ENCODE measurements around the gene TSTD1.
"Not testable (repeated sequence)": the region's sequence is repeated elsewhere in the genome, so short reads cannot be mapped to it uniquely, and the experiment has no call there.

Gene TSTD1

DNA sequence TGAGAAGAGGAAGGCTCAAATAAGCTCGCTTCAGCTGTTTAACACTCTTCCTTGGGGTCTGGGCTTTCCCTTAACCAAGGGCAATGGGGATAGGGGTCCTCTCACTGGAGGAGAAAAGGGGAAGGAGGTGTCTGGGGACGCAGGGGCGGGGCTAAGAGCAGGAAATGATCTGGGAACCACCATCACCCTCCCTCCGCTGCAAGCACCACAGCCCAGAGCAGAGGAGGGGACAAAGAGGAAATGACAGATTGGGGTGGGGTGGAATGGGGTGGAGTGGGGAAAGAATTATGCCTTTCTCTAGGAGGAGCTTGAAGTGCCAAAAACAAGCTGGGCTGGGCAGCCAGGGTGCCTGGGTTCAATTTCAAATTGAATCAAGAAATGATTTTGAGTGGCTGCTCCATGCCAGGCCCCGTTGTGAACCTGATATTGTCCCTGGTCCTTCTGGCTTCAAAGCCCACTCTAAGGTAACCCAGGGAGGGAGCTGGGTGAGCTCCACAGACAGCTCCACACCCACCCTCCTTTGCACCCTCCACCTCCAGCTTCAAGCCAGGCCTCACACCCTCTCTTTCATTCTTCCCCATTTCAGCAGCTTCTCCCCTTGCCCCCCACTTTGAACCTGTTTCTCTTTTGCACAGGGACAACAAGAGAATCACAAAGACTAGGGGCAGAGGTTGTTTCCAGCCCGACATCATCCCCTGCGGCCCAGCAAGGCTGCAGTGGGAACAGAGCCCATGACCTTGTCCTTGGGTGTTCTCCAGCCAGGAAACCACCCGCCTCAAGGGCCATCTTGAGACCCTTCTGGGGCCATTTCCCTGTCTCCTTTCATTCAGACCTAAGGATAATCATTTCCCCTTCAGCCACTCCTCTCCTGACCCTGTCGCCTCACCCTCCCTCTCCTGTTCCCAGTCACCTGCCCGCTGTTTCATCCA is 29.8 kb upstream of the TSTD1 start:
- peak; percentile 51 for DNase-seq (ENCODE audit: low spot score)

- no peak for DNase-seq (ENCODE audit: low spot score)
These were observed 27.9 kb upstream of the TSTD1 start for GRCh38 chr1:161066694-161067093.

DNA sequence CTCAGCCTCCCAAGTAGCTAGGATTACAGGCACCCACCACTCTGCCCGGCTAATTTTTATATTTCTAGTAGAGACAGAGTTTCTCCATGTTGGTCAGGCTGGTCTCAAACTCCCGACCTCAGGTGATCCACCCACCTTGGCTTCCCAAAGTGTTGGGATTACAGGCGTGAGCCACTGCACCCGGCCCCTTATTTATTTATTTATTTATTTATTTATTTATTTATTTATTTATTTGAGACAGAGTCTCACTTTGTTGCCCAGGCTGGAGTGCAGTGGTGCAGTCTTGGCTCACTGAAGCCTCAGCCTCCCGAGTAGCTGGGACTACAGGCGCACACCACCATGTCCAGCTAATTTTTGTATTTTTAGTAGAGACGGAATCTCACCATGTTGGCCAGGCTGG is 26.9 kb upstream of the TSTD1 start:
- not testable (repeated sequence) for DNase-seq (ENCODE audit: low spot score)

GRCh38 chr1:161063936-161064335 is 25.2 kb upstream of the TSTD1 start:
- DNase-seq (ENCODE audit: low spot score), result not testable (repeated sequence)

- no peak for DNase-seq (ENCODE audit: low spot score)
These were observed 22.7 kb upstream of the TSTD1 start for GRCh38 chr1:161061419-161061818.

DNA sequence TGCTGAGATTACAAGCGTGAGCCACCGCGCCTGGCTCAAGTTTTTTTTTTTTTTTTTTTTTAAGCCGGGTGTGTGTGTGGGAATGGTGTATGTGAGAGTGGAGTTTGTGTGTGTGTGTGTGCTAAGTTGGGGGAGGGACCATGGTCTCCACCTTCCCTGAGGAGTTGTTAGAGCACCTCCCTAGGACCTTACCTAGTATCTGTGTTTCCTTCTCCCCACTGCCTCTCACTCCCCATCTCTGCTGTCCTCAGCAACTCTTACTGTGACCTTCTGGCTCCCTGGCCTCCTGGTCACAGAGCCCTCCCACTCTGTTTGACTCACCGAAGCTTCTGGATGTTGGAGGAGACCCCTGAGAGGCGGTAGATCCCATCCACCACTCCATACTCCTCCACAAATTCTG is 20.5 kb upstream of the TSTD1 start:
- DNase-seq (ENCODE audit: low spot score), result no peak

DNA sequence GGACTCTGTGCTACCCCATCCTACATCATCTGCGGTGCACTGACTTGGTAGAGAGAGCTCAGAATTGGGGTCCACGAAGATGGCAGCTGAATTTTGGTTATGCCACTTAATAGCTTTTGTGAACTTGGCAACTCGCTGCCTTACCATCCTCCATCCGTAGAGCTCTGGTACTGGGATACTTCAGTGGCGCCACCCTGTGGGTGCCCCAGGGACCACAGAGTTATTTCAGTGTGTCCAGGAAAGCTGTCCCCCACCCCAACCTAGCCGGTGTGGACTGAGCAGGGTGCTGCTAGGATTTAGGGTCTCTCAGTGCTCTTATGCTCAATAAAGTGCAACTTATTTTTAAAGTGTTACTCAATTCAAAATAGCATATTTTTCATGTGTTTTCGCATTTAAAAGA is 16.0 kb upstream of the TSTD1 start:
- DNase-seq (ENCODE audit: low spot score), result no peak

- no peak for DNase-seq (ENCODE audit: low spot score)
These were observed 15.5 kb upstream of the TSTD1 start for GRCh38 chr1:161054232-161054631.

DNA sequence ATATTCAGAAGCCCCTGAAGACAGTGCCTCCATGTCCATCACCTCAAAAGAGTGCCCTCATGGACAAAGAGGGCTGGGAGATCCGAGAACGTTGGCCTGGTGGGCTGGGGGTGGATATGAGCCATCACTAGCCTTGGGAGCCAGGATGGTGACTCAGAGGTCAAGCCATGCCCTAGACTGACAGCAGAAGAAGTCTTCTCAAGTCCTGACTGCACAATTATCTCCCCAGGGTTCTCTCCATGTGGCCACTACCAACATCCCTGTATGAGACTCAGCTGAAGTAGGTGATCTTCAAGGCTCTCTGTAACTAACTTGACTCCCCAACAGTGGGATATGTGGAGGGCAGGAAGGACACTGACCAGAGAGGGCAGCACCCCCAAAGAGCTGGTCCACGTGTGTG is 14.1 kb upstream of the TSTD1 start:
- no peak for DNase-seq (ENCODE audit: low spot score)

DNA sequence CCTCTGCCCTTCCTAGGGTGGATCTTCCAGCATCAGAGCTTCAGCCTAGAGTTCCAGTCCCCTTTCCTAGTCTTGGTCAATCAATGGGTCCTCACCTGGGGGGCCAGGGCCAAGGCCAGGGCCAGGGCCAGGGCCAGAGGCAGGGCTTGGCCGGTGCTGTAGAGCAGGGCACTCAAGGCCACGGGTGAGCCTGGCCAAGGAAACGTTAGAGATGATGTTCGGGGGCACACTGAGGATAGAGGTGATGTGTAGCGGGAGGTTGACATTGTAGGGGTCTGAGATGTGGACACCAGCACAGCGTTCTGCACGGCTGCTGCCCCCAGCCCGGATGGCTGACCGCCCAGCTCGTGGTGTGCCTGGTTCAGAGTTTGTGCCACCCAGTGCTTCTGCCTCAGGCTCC is 12.5 kb upstream of the TSTD1 start:
- DNase-seq (ENCODE audit: low spot score), result no peak

DNA sequence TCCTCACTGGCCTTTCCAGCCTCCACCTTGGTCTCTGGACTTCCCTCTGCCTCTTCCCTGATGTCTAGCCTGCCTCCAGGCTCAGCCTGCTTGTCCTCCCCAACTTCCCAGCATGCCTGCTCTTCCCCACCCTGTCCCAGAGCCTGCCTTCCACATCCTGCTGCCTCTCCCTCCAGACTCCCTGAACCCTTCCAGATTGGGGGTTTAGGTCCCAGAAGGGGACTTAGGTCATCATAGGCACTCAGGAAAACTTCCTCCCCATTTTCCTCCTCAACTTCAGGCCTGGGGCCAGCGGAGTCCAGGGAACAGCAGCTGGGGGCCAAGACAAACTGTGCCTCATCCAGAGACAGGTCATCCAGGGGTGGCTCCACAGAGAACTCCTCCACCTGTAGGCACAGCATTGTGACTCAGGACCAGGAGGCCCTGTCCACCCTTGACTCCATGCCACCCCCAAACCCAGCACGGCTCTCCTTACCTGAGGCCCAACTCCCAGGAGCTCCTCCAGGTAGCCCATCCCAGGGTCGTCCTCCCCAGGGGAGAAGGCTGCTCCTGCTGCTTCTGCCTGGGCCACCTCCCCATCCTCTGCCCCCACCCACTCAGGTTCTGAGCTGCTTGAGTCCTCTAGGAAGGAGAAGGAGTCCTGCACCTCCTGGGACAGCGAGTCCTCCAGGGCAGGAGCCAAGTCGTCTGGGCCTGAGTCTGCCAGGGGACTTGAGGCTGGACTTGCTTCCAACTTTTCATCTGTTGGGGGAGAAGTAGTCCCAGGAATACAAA is 10.4 kb upstream of the TSTD1 start:
- DNase-seq (ENCODE audit: low spot score), result no peak

DNA sequence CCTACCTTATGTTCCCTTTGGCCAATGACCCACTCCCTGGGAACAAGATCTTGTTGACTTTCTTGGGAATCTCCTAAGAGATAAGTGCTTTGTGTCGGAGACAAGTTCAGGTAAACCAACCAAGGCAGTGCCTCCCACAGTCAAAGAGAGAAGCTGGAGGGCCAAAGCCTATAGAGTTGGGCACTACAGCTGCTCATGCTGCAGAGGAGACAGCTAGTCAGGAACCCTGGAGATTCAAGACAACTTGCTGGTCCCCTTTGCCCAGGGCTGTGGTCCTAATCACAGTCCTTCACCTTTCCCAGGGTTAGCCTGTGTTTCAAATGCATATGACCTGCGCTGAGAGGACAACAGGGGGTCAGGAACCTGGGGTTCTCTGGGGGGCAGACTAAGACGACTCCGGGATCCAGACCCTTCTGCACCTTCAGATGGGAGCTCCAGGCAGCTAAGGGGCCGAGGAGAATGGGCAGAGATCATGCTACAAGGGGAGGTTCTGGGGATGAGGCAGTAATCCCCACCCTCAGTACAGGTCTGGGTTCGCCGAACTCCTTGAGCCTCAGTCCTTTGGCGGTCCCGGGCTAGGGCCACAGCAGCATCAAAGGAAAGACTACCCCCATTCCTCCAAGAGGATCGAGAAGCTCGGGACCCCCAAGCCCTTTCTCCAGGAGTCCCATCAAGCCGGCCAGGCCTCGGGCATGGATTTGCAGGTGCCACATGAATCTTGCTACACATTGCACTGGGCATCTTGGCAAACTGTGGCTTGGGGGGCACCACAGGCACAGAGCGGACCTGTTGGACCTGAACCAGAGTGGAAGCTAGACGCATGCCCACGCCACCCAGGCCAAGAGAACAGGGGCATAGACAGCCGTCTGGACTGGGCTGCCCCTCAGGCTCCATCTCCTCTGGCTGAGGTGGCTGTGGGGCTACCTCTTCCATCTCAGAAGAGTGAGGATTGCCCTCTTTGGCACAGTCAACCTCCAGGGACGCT is 9.0 kb upstream of the TSTD1 start:
- DNase-seq (ENCODE audit: low spot score), result no peak

- DNase-seq (ENCODE audit: low spot score), result no peak
These were observed 8.0 kb upstream of the TSTD1 start for GRCh38 chr1:161046605-161047228.

GRCh38 chr1:161045736-161046604 is 7.2 kb upstream of the TSTD1 start, which contains the start of gene USF1:
USF1 (minus strand) TSS chr1:161045977; CDS start chr1:161043275, 2,702 bp downstream.
- DNase-seq (ENCODE audit: low spot score), result peak; percentile 96

DNA sequence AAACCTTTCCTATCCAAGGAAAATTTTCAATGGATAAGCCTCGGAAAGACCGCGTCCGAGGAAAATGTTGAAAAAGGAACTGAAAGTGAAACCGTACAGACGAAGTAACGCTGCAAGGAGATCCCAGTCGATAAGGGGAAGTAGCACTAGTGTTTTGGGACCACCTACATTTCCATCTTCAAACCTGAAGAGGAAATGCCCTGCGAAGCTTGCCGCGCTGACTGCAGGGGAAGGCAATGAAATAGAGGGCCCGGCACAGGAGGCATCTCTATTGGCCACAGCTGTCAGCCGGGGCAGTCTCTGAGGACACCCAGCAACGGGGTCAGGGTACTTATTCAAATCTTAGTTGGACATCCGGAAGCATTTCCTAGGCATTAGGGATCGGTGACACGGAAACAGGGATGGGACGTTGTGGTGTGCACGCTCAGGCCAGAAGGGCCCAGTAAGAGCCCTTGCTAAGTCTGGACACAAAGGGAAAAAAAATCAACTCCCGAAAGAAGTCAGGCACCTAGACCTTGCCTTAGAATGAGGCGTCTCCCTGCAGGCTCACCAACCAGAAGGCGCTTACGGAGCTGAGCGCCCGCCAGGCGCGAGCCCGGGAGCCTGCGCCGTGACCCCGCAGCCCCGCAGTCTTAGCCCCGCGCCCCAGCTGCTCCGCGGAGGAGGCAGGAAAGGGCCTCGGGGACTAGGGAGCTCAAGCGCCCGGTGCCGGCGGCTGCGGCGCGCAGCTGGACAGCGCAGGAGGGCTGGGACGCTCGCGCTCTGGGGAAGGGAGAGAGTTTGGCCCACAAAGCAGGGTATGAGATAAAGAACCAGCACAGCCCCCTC is 6.4 kb upstream of the TSTD1 start:
- peak; percentile 83 for DNase-seq (ENCODE audit: low spot score)

GRCh38 chr1:161044535-161044907 is 5.8 kb upstream of the TSTD1 start:
- peak; percentile 31 for DNase-seq (ENCODE audit: low spot score)

DNA sequence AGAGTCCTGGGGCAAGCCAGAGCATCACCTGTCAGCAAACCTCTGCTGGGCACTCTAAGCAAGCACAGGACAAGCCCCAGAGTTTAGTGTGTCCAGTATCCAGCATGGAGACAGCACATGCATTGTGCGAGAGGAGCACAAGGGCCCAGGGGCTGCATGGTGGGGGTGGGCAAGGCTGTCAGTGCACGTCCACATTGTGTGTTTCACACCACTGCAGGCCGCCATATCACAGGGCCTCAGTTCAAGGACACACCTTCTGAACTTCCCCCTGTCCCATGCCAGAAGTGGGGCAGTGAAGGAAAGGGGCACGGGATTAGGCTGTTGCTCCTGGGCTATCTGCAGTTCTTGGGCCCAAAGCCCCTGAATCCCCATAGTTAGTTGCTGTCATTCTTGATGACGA is 782 bp upstream of the TSTD1 start:
- DNase-seq (ENCODE audit: low spot score), result no peak

DNA sequence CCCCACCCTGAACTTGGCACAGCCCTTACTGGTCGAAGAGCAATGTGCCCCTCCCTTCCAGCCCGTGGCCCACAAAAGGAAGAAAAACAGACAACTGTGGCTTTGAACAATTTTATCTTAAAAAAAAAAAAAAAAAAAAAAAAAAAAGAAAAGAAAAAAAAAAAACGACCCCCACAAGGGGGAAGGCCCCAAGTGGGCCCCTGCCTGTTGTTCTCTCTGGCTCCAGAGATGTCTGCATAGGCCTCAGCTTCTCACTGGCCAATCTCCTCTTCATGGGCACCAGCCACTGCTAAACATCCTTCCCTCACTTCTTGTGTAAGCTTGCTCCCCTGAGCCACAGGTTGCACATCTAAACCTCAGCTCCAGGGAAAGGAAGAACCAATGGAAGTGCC is 386 bp upstream of the TSTD1 start:
- DNase-seq (ENCODE audit: low spot score), result no peak

DNA sequence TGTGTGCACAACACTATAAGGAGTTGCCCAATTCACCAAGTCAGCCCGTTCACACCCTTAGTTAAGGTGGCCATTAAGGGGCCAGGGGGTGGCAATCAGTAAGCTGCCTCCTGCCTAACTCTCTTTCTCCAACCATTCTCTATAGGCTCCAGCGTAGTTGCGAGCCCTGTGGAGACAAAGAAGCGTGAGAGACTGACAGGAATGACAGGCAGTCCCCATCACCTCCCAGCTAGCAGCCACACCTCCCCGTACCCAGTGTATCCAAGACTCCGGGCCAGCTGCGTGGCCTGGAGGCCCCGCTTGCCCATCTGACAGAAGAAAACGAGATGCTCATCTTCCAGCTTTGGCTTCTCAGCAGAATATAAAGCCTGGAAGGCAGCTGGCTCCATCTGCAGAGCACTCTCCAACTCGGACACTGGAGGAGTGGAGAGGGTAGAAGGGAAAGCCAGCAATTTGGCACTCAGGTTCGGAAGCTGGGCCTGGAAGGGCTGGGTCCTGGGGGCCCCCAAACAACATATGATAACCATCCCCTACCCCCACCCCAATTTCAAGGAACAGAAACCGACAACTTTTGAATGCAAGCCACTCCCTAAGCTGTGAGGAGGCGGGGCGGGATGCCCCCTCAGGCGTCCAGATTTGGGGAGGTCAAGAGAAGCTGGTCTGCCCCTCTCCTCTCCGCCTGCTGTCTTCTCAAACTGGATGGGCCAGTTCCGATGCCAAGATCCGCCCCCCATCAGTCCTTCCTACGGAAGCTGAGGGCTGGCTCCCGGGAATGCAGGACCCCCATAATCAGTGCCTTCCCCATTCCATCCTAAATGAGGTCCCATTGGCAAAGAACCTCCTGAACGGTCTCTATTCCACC is 872 bp downstream of the TSTD1 start:
- no peak for DNase-seq (ENCODE audit: low spot score)
